ENCODE data around the gene TTC6.

Gene TTC6

GRCh38 chr14:37584211-37585100 is 11.0 kb upstream of the TTC6 start:
- DNase-seq = no peak

- DNase-seq = no peak
Observed at GRCh38 chr14:37585101-37585511, 10.3 kb upstream of the TTC6 start.

- DNase-seq = no peak
Observed at GRCh38 chr14:37585971-37586796, 9.2 kb upstream of the TTC6 start.

GRCh38 chr14:37586797-37587130 is 8.7 kb upstream of the TTC6 start:
- DNase-seq = no peak

GRCh38 chr14:37587131-37587803 is 8.2 kb upstream of the TTC6 start:
- DNase-seq = no peak

- DNase-seq = no peak
Observed at GRCh38 chr14:37587881-37588666, 7.4 kb upstream of the TTC6 start.

GRCh38 chr14:37588667-37588955 is 6.8 kb upstream of the TTC6 start:
- DNase-seq = no peak

- no peak for DNase-seq
Observed at GRCh38 chr14:37588956-37589714, 6.3 kb upstream of the TTC6 start.

- no peak for DNase-seq
Observed at GRCh38 chr14:37589715-37590427, 5.6 kb upstream of the TTC6 start.

- no peak for DNase-seq
Observed at GRCh38 chr14:37590428-37591139, 4.8 kb upstream of the TTC6 start.

- no peak for DNase-seq
Observed at GRCh38 chr14:37591311-37591940, 4.0 kb upstream of the TTC6 start.

GRCh38 chr14:37591941-37592481 is 3.4 kb upstream of the TTC6 start:
- no peak for DNase-seq

GRCh38 chr14:37592482-37593408 is 2.7 kb upstream of the TTC6 start:
- DNase-seq = no peak

- no peak for DNase-seq
Observed at GRCh38 chr14:37593511-37594237, 1.8 kb upstream of the TTC6 start.

- DNase-seq = peak in 8 of 51 donors; percentile 11 to 56 (median 24)
Observed at GRCh38 chr14:37594238-37594970, 1.0 kb upstream of the TTC6 start.
